ENCODE results near the gene DGKA.
"Not testable (repeated sequence)": the region's sequence is repeated elsewhere in the genome, so short reads cannot be mapped to it uniquely, and the experiment has no call there.

The DGKA gene

GRCh38 chr12:55996715-55997534, 66.0 kb downstream of the DGKA start, which contains the start of gene SUOX:
Gene SUOX (plus strand): TSS chr12:55997276. CDS start chr12:56002222, 4,946 bp downstream.
- no peak for DNase-seq (ENCODE audit: low read depth in 2 of 2, low spot score in 1 of 2)

GRCh38 chr12:55997535-55997859, 66.5 kb downstream of the DGKA start:
- no peak for DNase-seq (ENCODE audit: low read depth in 2 of 2, low spot score in 1 of 2)

GRCh38 chr12:55999522-55999921, 68.6 kb downstream of the DGKA start:
- not testable (repeated sequence) for DNase-seq (ENCODE audit: low read depth in 2 of 2, low spot score in 1 of 2)

- DNase-seq (ENCODE audit: low read depth in 2 of 2, low spot score in 1 of 2): not testable (repeated sequence)
These were observed 69.1 kb downstream of the DGKA start for GRCh38 chr12:55999999-56000540.

- no peak for DNase-seq (ENCODE audit: low read depth in 2 of 2, low spot score in 1 of 2)
These were observed 70.6 kb downstream of the DGKA start for GRCh38 chr12:56001487-56002100.

GRCh38 chr12:56003376-56003775, 72.4 kb downstream of the DGKA start:
- DNase-seq (ENCODE audit: low read depth in 2 of 2, low spot score in 1 of 2): not testable (repeated sequence)
